ENCODE data around the gene SPAG16.

SPAG16 gene

GRCh38 chr2:214217136-214217535 is 932.9 kb downstream of the SPAG16 start:
- WGBS: 100% methylated on average over 1 of the region's 2 CpGs
- no peaks in the 10 kb centered on the region for H3K36me3 ChIP-seq (ENCODE audit: insufficient read depth, low read length)
- no peak overlapping the region for H3K9ac ChIP-seq (ENCODE audit: low read depth, low read length)
- no peaks in the 10 kb centered on the region for H3K27me3 ChIP-seq (ENCODE audit: insufficient read depth, low read length)
- H3K4me3 ChIP-seq (ENCODE audit: low read length): no peak overlapping the region
- H3K9me3 ChIP-seq (ENCODE audit: insufficient read depth, low read depth, low read length): no peaks in the 10 kb centered on the region
- peaks cover 9% of the 10 kb centered on the region for H3K4me1 ChIP-seq (ENCODE audit: insufficient read depth, low read length)
- H3K27ac ChIP-seq (ENCODE audit: low read depth, low read length): no peak overlapping the region

GRCh38 chr2:214217599-214217998 is 933.3 kb downstream of the SPAG16 start:
- Histone ChIP-seq H3K4me1 (ENCODE audit: insufficient read depth, low read length) (peaks cover 9% of the 10 kb centered on the region), H3K27ac (ENCODE audit: low read depth, low read length) (no peak overlapping the region), H3K27me3 (ENCODE audit: insufficient read depth, low read length) (no peaks in the 10 kb centered on the region), H3K9ac (ENCODE audit: low read depth, low read length) (no peak overlapping the region), H3K36me3 (ENCODE audit: insufficient read depth, low read length) (no peaks in the 10 kb centered on the region), H3K4me3 (ENCODE audit: low read length) (no peak overlapping the region), H3K9me3 (ENCODE audit: insufficient read depth, low read depth, low read length) (no peaks in the 10 kb centered on the region)
- 58% methylated on average over 1 of the region's 1 CpG for WGBS

GRCh38 chr2:214220251-214220650 is 936.0 kb downstream of the SPAG16 start:
- Histone ChIP-seq H3K36me3 (ENCODE audit: insufficient read depth, low read length) (no peaks in the 10 kb centered on the region), H3K9me3 (ENCODE audit: insufficient read depth, low read depth, low read length) (no peaks in the 10 kb centered on the region), H3K4me1 (ENCODE audit: insufficient read depth, low read length) (peaks cover 9% of the 10 kb centered on the region), H3K27me3 (ENCODE audit: insufficient read depth, low read length) (no peaks in the 10 kb centered on the region), H3K9ac (ENCODE audit: low read depth, low read length) (no peak overlapping the region), H3K27ac (ENCODE audit: low read depth, low read length) (no peak overlapping the region), H3K4me3 (ENCODE audit: low read length) (no peak overlapping the region)
- WGBS: 98% methylated on average over 2 of the region's 3 CpGs

- H3K4me3 ChIP-seq (ENCODE audit: low read length): no peak overlapping the region
- 63% methylated on average over 1 of the region's 2 CpGs for WGBS
- no peak overlapping the region for H3K27ac ChIP-seq (ENCODE audit: low read depth, low read length)
- no peaks in the 10 kb centered on the region for H3K9me3 ChIP-seq (ENCODE audit: insufficient read depth, low read depth, low read length)
- no peak overlapping the region for H3K9ac ChIP-seq (ENCODE audit: low read depth, low read length)
- H3K4me1 ChIP-seq (ENCODE audit: insufficient read depth, low read length): no peaks in the 10 kb centered on the region
- H3K36me3 ChIP-seq (ENCODE audit: insufficient read depth, low read length): no peaks in the 10 kb centered on the region
- no peaks in the 10 kb centered on the region for H3K27me3 ChIP-seq (ENCODE audit: insufficient read depth, low read length)
Measured at GRCh38 chr2:214226061-214226460, 941.8 kb downstream of the SPAG16 start.

- no peak overlapping the region for H3K27ac ChIP-seq (ENCODE audit: low read depth, low read length)
- H3K4me3 ChIP-seq (ENCODE audit: low read length): no peak overlapping the region
- WGBS: 100% methylated on average over 1 of the region's 2 CpGs
- H3K4me1 ChIP-seq (ENCODE audit: insufficient read depth, low read length): no peaks in the 10 kb centered on the region
- no peak overlapping the region for H3K9ac ChIP-seq (ENCODE audit: low read depth, low read length)
- H3K36me3 ChIP-seq (ENCODE audit: insufficient read depth, low read length): no peaks in the 10 kb centered on the region
- H3K27me3 ChIP-seq (ENCODE audit: insufficient read depth, low read length): no peaks in the 10 kb centered on the region
- H3K9me3 ChIP-seq (ENCODE audit: insufficient read depth, low read depth, low read length): no peaks in the 10 kb centered on the region
Measured at GRCh38 chr2:214232271-214232670, 948.0 kb downstream of the SPAG16 start.

GRCh38 chr2:214233164-214233563 is 948.9 kb downstream of the SPAG16 start:
- Histone ChIP-seq H3K4me3 (ENCODE audit: low read length) (no peak overlapping the region), H3K27me3 (ENCODE audit: insufficient read depth, low read length) (no peaks in the 10 kb centered on the region), H3K36me3 (ENCODE audit: insufficient read depth, low read length) (no peaks in the 10 kb centered on the region), H3K27ac (ENCODE audit: low read depth, low read length) (no peak overlapping the region), H3K9ac (ENCODE audit: low read depth, low read length) (no peak overlapping the region), H3K4me1 (ENCODE audit: insufficient read depth, low read length) (no peaks in the 10 kb centered on the region), H3K9me3 (ENCODE audit: insufficient read depth, low read depth, low read length) (no peaks in the 10 kb centered on the region)

GRCh38 chr2:214242797-214243196 is 958.5 kb downstream of the SPAG16 start:
- no peaks in the 10 kb centered on the region for H3K9me3 ChIP-seq (ENCODE audit: insufficient read depth, low read depth, low read length)
- no peak overlapping the region for H3K9ac ChIP-seq (ENCODE audit: low read depth, low read length)
- WGBS: no CpG with 5 or more reads among the region's 1 CpG
- no peaks in the 10 kb centered on the region for H3K27me3 ChIP-seq (ENCODE audit: insufficient read depth, low read length)
- H3K36me3 ChIP-seq (ENCODE audit: insufficient read depth, low read length): no peaks in the 10 kb centered on the region
- peaks cover 9% of the 10 kb centered on the region for H3K4me1 ChIP-seq (ENCODE audit: insufficient read depth, low read length)
- H3K27ac ChIP-seq (ENCODE audit: low read depth, low read length): no peak overlapping the region
- H3K4me3 ChIP-seq (ENCODE audit: low read length): no peak overlapping the region

- Histone ChIP-seq H3K4me1 (ENCODE audit: insufficient read depth, low read length) (peaks cover 11% of the 10 kb centered on the region), H3K36me3 (ENCODE audit: insufficient read depth, low read length) (no peaks in the 10 kb centered on the region), H3K27me3 (ENCODE audit: insufficient read depth, low read length) (no peaks in the 10 kb centered on the region), H3K9ac (ENCODE audit: low read depth, low read length) (no peak overlapping the region), H3K27ac (ENCODE audit: low read depth, low read length) (no peak overlapping the region), H3K9me3 (ENCODE audit: insufficient read depth, low read depth, low read length) (no peaks in the 10 kb centered on the region), H3K4me3 (ENCODE audit: low read length) (no peak overlapping the region)
- WGBS: no CpG with 5 or more reads among the region's 1 CpG
Measured at GRCh38 chr2:214244847-214245246, 960.6 kb downstream of the SPAG16 start.

GRCh38 chr2:214246417-214246816 is 962.2 kb downstream of the SPAG16 start:
- Histone ChIP-seq H3K9ac (ENCODE audit: low read depth, low read length) (no peak overlapping the region), H3K27ac (ENCODE audit: low read depth, low read length) (no peak overlapping the region), H3K9me3 (ENCODE audit: insufficient read depth, low read depth, low read length) (no peaks in the 10 kb centered on the region), H3K4me1 (ENCODE audit: insufficient read depth, low read length) (peaks cover 14% of the 10 kb centered on the region), H3K27me3 (ENCODE audit: insufficient read depth, low read length) (no peaks in the 10 kb centered on the region), H3K36me3 (ENCODE audit: insufficient read depth, low read length) (no peaks in the 10 kb centered on the region), H3K4me3 (ENCODE audit: low read length) (no peak overlapping the region)

- no peaks in the 10 kb centered on the region for H3K27me3 ChIP-seq (ENCODE audit: insufficient read depth, low read length)
- H3K4me1 ChIP-seq (ENCODE audit: insufficient read depth, low read length): peaks cover 14% of the 10 kb centered on the region
- H3K4me3 ChIP-seq (ENCODE audit: low read length): no peak overlapping the region
- no peaks in the 10 kb centered on the region for H3K9me3 ChIP-seq (ENCODE audit: insufficient read depth, low read depth, low read length)
- no peaks in the 10 kb centered on the region for H3K36me3 ChIP-seq (ENCODE audit: insufficient read depth, low read length)
- H3K9ac ChIP-seq (ENCODE audit: low read depth, low read length): no peak overlapping the region
- H3K27ac ChIP-seq (ENCODE audit: low read depth, low read length): no peak overlapping the region
- 97% methylated on average over 3 of the region's 3 CpGs for WGBS
Measured at GRCh38 chr2:214247531-214247930, 963.3 kb downstream of the SPAG16 start.

GRCh38 chr2:214255046-214255445 is 970.8 kb downstream of the SPAG16 start:
- no peak overlapping the region for H3K4me3 ChIP-seq (ENCODE audit: low read length)
- no peaks in the 10 kb centered on the region for H3K9me3 ChIP-seq (ENCODE audit: insufficient read depth, low read depth, low read length)
- no peak overlapping the region for H3K9ac ChIP-seq (ENCODE audit: low read depth, low read length)
- peaks cover 5% of the 10 kb centered on the region; the same call in 1 of the 2 replicates for H3K4me1 ChIP-seq (ENCODE audit: insufficient read depth, low read length)
- no peaks in the 10 kb centered on the region for H3K36me3 ChIP-seq (ENCODE audit: insufficient read depth, low read length)
- no peaks in the 10 kb centered on the region for H3K27me3 ChIP-seq (ENCODE audit: insufficient read depth, low read length)
- no peak overlapping the region for H3K27ac ChIP-seq (ENCODE audit: low read depth, low read length)
- no CpG with 5 or more reads among the region's 1 CpG for WGBS

- no peak overlapping the region for H3K9ac ChIP-seq (ENCODE audit: low read depth, low read length)
Measured at GRCh38 chr2:214261683-214262082, 977.4 kb downstream of the SPAG16 start.

More at GRCh38 chr2:214261683-214262082, 977.4 kb downstream of the SPAG16 start:
- H3K4me3 ChIP-seq (ENCODE audit: low read length): no peak overlapping the region
- H3K27me3 ChIP-seq (ENCODE audit: insufficient read depth, low read length): no peaks in the 10 kb centered on the region
- no CpG with 5 or more reads among the region's 1 CpG for WGBS
- H3K9me3 ChIP-seq (ENCODE audit: insufficient read depth, low read depth, low read length): no peaks in the 10 kb centered on the region
- peaks cover 9% of the 10 kb centered on the region for H3K4me1 ChIP-seq (ENCODE audit: insufficient read depth, low read length)
- no peaks in the 10 kb centered on the region for H3K36me3 ChIP-seq (ENCODE audit: insufficient read depth, low read length)
- no peak overlapping the region for H3K27ac ChIP-seq (ENCODE audit: low read depth, low read length)
